ENCODE results near the gene EEF1AKMT4. TPM values are rescaled to one million over a fixed set of nuclear protein-coding genes. Genes with fewer than 3 reads are reported as not detected.

The EEF1AKMT4 gene
- total and polyA plus RNA-seq, 4 donors = 0.41 to 3.0 (median 1.6) TPM

GRCh38 chr3:184223946-184224345 is 25.5 kb upstream of the EEF1AKMT4 start:
- WGBS, 2 donors = 63 to 68% methylated on average over 3 of the region's 3 CpGs
- intact Hi-C loops (cut with DNase I) = no loop called here
- no peaks in the 10 kb centered on the region for H3K9me3 ChIP-seq (ENCODE audit: control insufficient read depth, low read length)
- H3K4me1 ChIP-seq (ENCODE audit: control insufficient read depth in 1 of 2, insufficient read depth in 2 of 2, low read length in 2 of 2) = no peaks in the 10 kb centered on the region
- H3K27ac ChIP-seq (ENCODE audit: low read depth in 1 of 2, low read length in 2 of 2) = no peak overlapping the region
- H3K4me3 ChIP-seq (ENCODE audit: low read length in 2 of 2) = no peak overlapping the region
- ATAC-seq (ENCODE audit: low FRiP score) (no peak), DNase-seq (no peak)
- no peaks in the 10 kb centered on the region for H3K36me3 ChIP-seq (ENCODE audit: control insufficient read depth in 1 of 2, insufficient read depth in 2 of 2, low read length in 1 of 2)
- no peaks in the 10 kb centered on the region for H3K27me3 ChIP-seq (ENCODE audit: control insufficient read depth in 1 of 2, insufficient read depth in 2 of 2, low read length in 1 of 2)

GRCh38 chr3:184227481-184227935 is 22.0 kb upstream of the EEF1AKMT4 start:
- H3K27ac ChIP-seq (ENCODE audit: low read depth in 1 of 2, low read length in 2 of 2) = no peak overlapping the region
- H3K36me3 ChIP-seq (ENCODE audit: control insufficient read depth in 1 of 2, insufficient read depth in 2 of 2, low read length in 1 of 2) = no peaks in the 10 kb centered on the region
- ATAC-seq (ENCODE audit: low FRiP score) = no peak
- H3K9me3 ChIP-seq (ENCODE audit: control insufficient read depth, low read length) = no peaks in the 10 kb centered on the region
- H3K4me3 ChIP-seq (ENCODE audit: low read length in 2 of 2) = no peak overlapping the region
- no peaks in the 10 kb centered on the region for H3K27me3 ChIP-seq (ENCODE audit: control insufficient read depth in 1 of 2, insufficient read depth in 2 of 2, low read length in 1 of 2)
- WGBS, 2 donors = 68 to 69% methylated on average over 2 of the region's 2 CpGs
- intact Hi-C loops (cut with DNase I) = loop anchor here in 1 of 2 donors (2.0 kb wide), 1 partner anchor 21 kb away; the partner anchor contains the start of genes ALG3 and EEF1AKMT4
- no peak for DNase-seq
- no peaks in the 10 kb centered on the region for H3K4me1 ChIP-seq (ENCODE audit: control insufficient read depth in 1 of 2, insufficient read depth in 2 of 2, low read length in 2 of 2)

GRCh38 chr3:184228376-184229137 is 20.9 kb upstream of the EEF1AKMT4 start:
- H3K9me3 ChIP-seq (ENCODE audit: control insufficient read depth, low read length) = no peaks in the 10 kb centered on the region
- no peak for DNase-seq
- H3K36me3 ChIP-seq (ENCODE audit: control insufficient read depth in 1 of 2, insufficient read depth in 2 of 2, low read length in 1 of 2) = no peaks in the 10 kb centered on the region
- ATAC-seq (ENCODE audit: low FRiP score) = no peak
- no peaks in the 10 kb centered on the region for H3K27me3 ChIP-seq (ENCODE audit: control insufficient read depth in 1 of 2, insufficient read depth in 2 of 2, low read length in 1 of 2)
- H3K4me3 ChIP-seq (ENCODE audit: low read length in 2 of 2) = no peak overlapping the region
- WGBS, 2 donors = 33 to 36% methylated on average over 12 of the region's 12 CpGs
- no peaks in the 10 kb centered on the region for H3K4me1 ChIP-seq (ENCODE audit: control insufficient read depth in 1 of 2, insufficient read depth in 2 of 2, low read length in 2 of 2)
- no peak overlapping the region for H3K27ac ChIP-seq (ENCODE audit: low read depth in 1 of 2, low read length in 2 of 2)
- intact Hi-C loops (cut with DNase I) = no loop called here

- DNase-seq (peak; percentile 62 to 88), ATAC-seq (ENCODE audit: low FRiP score) (peak; percentile 82)
- H3K4me3 ChIP-seq (ENCODE audit: low read length in 2 of 2) = peak within 1 kb of the TSS; percentile 5 to 60
- H3K4me1 ChIP-seq (ENCODE audit: control insufficient read depth in 1 of 2, insufficient read depth in 2 of 2, low read length in 2 of 2) = no peaks in the 10 kb centered on the region
- H3K27me3 ChIP-seq (ENCODE audit: control insufficient read depth in 1 of 2, insufficient read depth in 2 of 2, low read length in 1 of 2) = no peaks in the 10 kb centered on the region
- H3K9me3 ChIP-seq (ENCODE audit: control insufficient read depth, low read length) = no peaks in the 10 kb centered on the region
- no peak within 1 kb of the TSS for H3K27ac ChIP-seq (ENCODE audit: low read depth in 1 of 2, low read length in 2 of 2)
- intact Hi-C loops (cut with DNase I) = no loop called here
- no peaks in the 10 kb centered on the region for H3K36me3 ChIP-seq (ENCODE audit: control insufficient read depth in 1 of 2, insufficient read depth in 2 of 2, low read length in 1 of 2)
- 1% methylated on average over 24 to 66 of the region's 66 CpGs for WGBS, 2 donors
These were observed 19.9 kb upstream of the EEF1AKMT4 start, which contains the start of gene VWA5B2 for GRCh38 chr3:184229394-184230080. Gene VWA5B2 (plus strand): TSS chr3:184229585. CDS start chr3:184230529, 944 bp downstream.

GRCh38 chr3:184230081-184230602 is 19.3 kb upstream of the EEF1AKMT4 start:
- intact Hi-C loops (cut with DNase I) = no loop called here

GRCh38 chr3:184230603-184231528 is 18.6 kb upstream of the EEF1AKMT4 start:
- no peaks in the 10 kb centered on the region for H3K4me1 ChIP-seq (ENCODE audit: control insufficient read depth in 1 of 2, insufficient read depth in 2 of 2, low read length in 2 of 2)
- H3K27ac ChIP-seq (ENCODE audit: low read depth in 1 of 2, low read length in 2 of 2) = no peak overlapping the region
- H3K9me3 ChIP-seq (ENCODE audit: control insufficient read depth, low read length) = no peaks in the 10 kb centered on the region
- H3K27me3 ChIP-seq (ENCODE audit: control insufficient read depth in 1 of 2, insufficient read depth in 2 of 2, low read length in 1 of 2) = no peaks in the 10 kb centered on the region
- peak overlapping the region in 1 of 2 donors; percentile 60 for H3K4me3 ChIP-seq (ENCODE audit: low read length in 2 of 2)
- DNase-seq = no peak
- no peak for ATAC-seq (ENCODE audit: low FRiP score)
- intact Hi-C loops (cut with DNase I) = no loop called here
- H3K36me3 ChIP-seq (ENCODE audit: control insufficient read depth in 1 of 2, insufficient read depth in 2 of 2, low read length in 1 of 2) = no peaks in the 10 kb centered on the region
- 5 to 11% methylated on average over 30 to 79 of the region's 79 CpGs for WGBS, 2 donors

More at GRCh38 chr3:184230081-184230602, 19.3 kb upstream of the EEF1AKMT4 start:
- no peak overlapping the region for H3K27ac ChIP-seq (ENCODE audit: low read depth in 1 of 2, low read length in 2 of 2)
- no peaks in the 10 kb centered on the region for H3K36me3 ChIP-seq (ENCODE audit: control insufficient read depth in 1 of 2, insufficient read depth in 2 of 2, low read length in 1 of 2)
- H3K9me3 ChIP-seq (ENCODE audit: control insufficient read depth, low read length) = no peaks in the 10 kb centered on the region
- ATAC-seq (ENCODE audit: low FRiP score) = no peak
- peak overlapping the region in 1 of 2 donors; percentile 60 for H3K4me3 ChIP-seq (ENCODE audit: low read length in 2 of 2)
- WGBS, 2 donors = 0 to 1% methylated on average over 20 to 61 of the region's 61 CpGs
- DNase-seq = no peak
- no peaks in the 10 kb centered on the region for H3K4me1 ChIP-seq (ENCODE audit: control insufficient read depth in 1 of 2, insufficient read depth in 2 of 2, low read length in 2 of 2)
- H3K27me3 ChIP-seq (ENCODE audit: control insufficient read depth in 1 of 2, insufficient read depth in 2 of 2, low read length in 1 of 2) = no peaks in the 10 kb centered on the region

- H3K36me3 ChIP-seq (ENCODE audit: control insufficient read depth in 1 of 2, insufficient read depth in 2 of 2, low read length in 1 of 2) = no peaks in the 10 kb centered on the region
- WGBS, 2 donors = 54 to 68% methylated on average over 3 of the region's 3 CpGs
- intact Hi-C loops (cut with DNase I) = no loop called here
- no peaks in the 10 kb centered on the region for H3K9me3 ChIP-seq (ENCODE audit: control insufficient read depth, low read length)
- DNase-seq (no peak), ATAC-seq (ENCODE audit: low FRiP score) (no peak)
- H3K4me1 ChIP-seq (ENCODE audit: control insufficient read depth in 1 of 2, insufficient read depth in 2 of 2, low read length in 2 of 2) = no peaks in the 10 kb centered on the region
- no peaks in the 10 kb centered on the region for H3K27me3 ChIP-seq (ENCODE audit: control insufficient read depth in 1 of 2, insufficient read depth in 2 of 2, low read length in 1 of 2)
- H3K27ac ChIP-seq (ENCODE audit: low read depth in 1 of 2, low read length in 2 of 2) = no peak overlapping the region
- no peak overlapping the region for H3K4me3 ChIP-seq (ENCODE audit: low read length in 2 of 2)
These were observed 17.8 kb upstream of the EEF1AKMT4 start for GRCh38 chr3:184231671-184232070.

All from aorta (tissue), 5 donors.